Activated T-cell treated with anti-CD3 and anti-CD28 coated beads, Interleukin-2, amount 50 U/mL, for 48 hours (primary cell): Measurements from ENCODE around the gene CLEC20A.

Experiments
- DNase-seq, 2 experiments: peaks; one replicate each; pipeline ENCODE4 v3.0.0-alpha.2; 2020

CLEC20A gene

GRCh38 chr1:178467837-178468236 is 28.9 kb downstream of the CLEC20A start:
- no peak for DNase-seq

GRCh38 chr1:178465011-178465410 is 31.8 kb downstream of the CLEC20A start:
- no peak for DNase-seq

GRCh38 chr1:178464566-178464965 is 32.2 kb downstream of the CLEC20A start:
- no peak for DNase-seq

GRCh38 chr1:178464141-178464540 is 32.6 kb downstream of the CLEC20A start:
- DNase-seq, result no peak

DNA sequence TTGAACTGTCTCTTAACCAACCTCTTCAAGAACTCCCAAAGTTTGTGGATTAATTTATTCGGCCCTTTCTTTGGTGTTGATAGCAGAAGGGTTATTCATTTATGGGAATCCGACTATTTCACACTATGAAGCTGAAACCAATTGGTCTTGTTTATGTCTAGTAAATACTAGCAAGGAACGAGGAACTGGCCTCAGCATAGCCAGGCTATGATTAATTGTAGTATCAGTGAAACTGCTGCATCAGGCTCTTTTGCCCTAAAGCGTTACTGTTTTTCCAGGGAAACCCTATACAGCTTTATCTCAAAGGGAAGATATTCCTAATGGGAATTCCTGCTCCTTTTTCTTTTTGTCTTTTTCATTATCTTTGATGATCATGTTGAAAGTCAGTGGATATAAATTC is 35.1 kb downstream of the CLEC20A start:
- no peak for DNase-seq

- no peak for DNase-seq
Measured at GRCh38 chr1:178461104-178461503, 35.7 kb downstream of the CLEC20A start.

DNA sequence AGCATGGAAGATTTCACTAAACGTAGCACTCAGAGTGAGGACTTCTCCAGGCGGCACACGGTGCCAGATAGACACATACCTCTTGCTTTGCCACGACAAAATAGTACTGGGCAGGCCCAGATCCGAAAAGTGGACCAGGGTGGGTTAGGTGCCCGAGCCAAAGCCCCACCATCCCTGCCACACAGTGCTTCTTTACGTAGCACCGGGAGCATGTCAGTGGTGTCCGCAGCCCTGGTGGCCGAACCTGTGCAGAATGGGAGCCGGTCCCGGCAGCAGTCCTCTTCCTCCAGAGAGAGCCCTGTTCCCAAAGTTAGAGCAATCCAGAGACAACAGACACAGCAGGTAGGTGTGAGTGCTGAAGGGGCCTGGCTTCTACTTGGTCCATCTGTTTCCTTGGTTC is 38.6 kb downstream of the CLEC20A start:
- DNase-seq, result no peak

- no peak for DNase-seq
Measured at GRCh38 chr1:178457651-178458050, 39.1 kb downstream of the CLEC20A start.

DNA sequence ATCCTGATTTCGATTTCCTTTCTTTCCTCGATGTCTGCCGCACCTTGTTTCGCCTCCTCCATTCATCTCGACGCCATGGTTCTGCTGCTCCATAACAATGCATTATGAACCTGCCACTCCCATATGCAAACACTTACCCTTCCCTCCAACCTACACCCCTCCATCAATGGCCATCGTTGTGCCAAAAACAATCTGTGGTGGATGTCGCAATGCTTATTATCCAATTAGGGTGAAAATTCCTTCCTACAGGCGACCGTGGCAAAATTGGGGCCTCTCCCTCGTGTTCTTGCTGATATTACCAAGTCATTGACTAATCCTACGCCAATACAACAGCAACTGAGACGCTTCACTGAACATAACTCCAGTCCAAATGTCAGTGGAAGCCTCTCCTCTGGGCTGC is 40.3 kb downstream of the CLEC20A start:
- DNase-seq, result no peak

DNA sequence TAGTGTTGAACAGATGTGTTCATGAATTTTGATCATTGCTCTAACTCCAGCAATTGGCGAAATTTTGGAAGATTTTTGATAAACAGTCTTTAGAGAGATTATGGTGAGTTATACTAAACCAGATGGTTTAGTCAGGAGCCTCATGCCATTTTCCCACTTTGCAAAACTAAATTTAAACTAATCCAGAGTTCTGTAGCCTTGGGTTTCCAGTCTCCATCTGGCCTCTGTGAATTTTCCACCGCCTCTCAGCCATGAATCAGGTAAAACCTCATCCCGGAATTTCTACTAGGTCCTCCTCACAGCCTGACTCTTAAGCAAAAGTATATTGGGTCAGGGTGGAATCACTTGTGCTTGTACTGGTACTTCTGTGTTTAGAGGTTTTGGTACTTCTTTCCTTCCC is 44.8 kb downstream of the CLEC20A start:
- no peak for DNase-seq

DNA sequence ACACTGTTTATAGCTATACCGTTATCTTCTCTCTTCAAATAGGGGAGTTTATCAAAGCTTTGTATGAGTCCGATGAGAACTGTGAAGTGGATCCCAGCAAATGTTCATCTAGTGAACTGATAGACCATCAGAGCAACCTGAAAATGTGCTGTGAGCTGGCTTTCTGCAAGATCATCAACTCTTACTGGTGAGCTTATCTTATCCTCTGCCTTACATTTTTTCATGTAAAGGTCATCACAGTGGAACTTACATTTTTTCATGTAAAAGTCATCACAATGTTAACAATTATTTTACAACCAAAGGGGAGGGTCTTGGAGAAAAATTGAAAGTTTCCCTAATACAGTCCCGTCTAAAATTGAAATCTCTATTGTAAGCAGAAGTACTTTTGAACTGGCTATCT is 45.2 kb downstream of the CLEC20A start:
- no peak for DNase-seq

- no peak for DNase-seq
Measured at GRCh38 chr1:178450871-178451270, 45.9 kb downstream of the CLEC20A start.

- DNase-seq, result no peak
Measured at GRCh38 chr1:178442925-178443324, 53.8 kb downstream of the CLEC20A start.

DNA sequence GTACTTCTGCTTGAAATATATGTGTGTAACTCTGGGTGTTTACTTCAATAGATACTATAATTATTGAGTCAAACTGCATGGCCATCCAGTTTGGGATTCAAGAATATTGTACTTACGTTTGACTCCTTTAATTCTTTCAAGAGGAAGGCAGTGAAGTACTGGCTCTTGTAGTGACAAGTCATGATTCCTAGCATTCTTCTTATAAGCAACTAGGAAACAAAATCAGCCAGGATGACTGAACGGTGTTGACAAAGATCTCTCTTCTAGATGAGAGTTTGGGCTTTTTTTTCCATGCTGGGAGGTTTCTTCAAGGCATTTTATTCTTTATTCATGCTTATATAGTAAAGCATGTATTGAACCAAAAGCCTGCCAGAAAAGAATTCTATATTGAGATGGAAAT is 58.3 kb downstream of the CLEC20A start:
- DNase-seq, result no peak

- no peak for DNase-seq
Measured at GRCh38 chr1:178436899-178437298, 59.9 kb downstream of the CLEC20A start.

DNA sequence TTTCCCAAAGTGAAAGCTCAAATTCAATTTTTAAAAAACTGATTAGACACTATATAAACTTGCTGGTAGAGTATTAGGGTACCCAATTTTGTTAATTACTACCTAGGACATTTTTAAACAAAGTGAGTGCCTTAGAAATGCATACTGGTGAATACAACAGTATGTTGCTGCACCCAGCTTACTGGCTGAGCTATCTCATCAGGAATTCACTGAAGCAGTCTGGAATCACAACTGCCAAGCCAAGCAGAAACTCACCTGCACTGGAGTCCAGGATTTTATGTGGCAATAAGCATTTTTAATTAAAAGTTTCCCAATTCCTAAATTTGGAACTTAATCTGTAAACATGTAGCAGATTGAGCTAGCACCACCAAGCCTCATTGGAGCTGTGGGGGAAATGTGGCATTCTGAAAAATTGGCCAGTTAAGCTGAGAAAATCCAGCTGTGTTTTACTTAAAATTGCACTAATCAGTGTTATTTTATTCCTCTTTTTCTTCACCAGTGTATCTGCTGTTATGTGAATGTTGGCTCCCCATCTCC is 61.8 kb downstream of the CLEC20A start:
- DNase-seq, result no peak

DNA sequence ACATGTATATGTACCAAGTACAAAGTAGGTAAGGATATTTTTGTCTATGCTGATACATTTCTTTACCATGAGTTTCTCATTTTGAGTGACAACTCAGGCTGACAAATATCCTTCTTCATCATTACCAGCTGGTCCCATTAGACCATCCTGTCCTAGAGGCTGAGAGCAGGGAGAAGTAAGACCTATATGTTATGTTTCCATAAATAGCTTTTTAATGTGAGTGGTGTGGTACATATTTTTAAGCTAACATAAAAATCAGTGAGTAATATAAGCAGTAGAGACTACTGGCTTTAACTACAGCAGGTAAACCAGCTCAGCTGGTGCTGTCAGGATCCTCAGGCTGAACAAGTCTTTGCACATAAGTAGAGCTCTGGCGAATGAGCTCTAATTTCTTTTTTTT is 62.4 kb downstream of the CLEC20A start:
- DNase-seq, result no peak
